ENCODE measurements around the gene EZR.

EZR gene

GRCh38 chr6:158772851-158773371 lies 46.3 kb downstream of the EZR start:
- DNase-seq: no peak

GRCh38 chr6:158772172-158772571 lies 47.0 kb downstream of the EZR start:
- DNase-seq: no peak

- no peak for DNase-seq
Observed at GRCh38 chr6:158771399-158772152, 47.6 kb downstream of the EZR start.

GRCh38 chr6:158770533-158771330 lies 48.4 kb downstream of the EZR start:
- no peak for DNase-seq

- DNase-seq: no peak
Observed at GRCh38 chr6:158769771-158770432, 49.3 kb downstream of the EZR start.

- no peak for DNase-seq
Observed at GRCh38 chr6:158769234-158769770, 49.9 kb downstream of the EZR start.

GRCh38 chr6:158768436-158768835 lies 50.7 kb downstream of the EZR start:
- DNase-seq: no peak

- no peak for DNase-seq
Observed at GRCh38 chr6:158767709-158768108, 51.5 kb downstream of the EZR start.

GRCh38 chr6:158766621-158767455 lies 52.3 kb downstream of the EZR start:
- no peak for DNase-seq

GRCh38 chr6:158765499-158766068 lies 53.6 kb downstream of the EZR start:
- no peak for DNase-seq

GRCh38 chr6:158764926-158765325 lies 54.2 kb downstream of the EZR start:
- DNase-seq: no peak

- no peak for DNase-seq
Observed at GRCh38 chr6:158764183-158764849, 54.9 kb downstream of the EZR start.

GRCh38 chr6:158763434-158764182 lies 55.6 kb downstream of the EZR start:
- DNase-seq: no peak

GRCh38 chr6:158762787-158763433 lies 56.3 kb downstream of the EZR start:
- no peak for DNase-seq

GRCh38 chr6:158761746-158762145 lies 57.4 kb downstream of the EZR start:
- DNase-seq: no peak

- DNase-seq: no peak
Observed at GRCh38 chr6:158760618-158761250, 58.4 kb downstream of the EZR start.

- no peak for DNase-seq
Observed at GRCh38 chr6:158759966-158760617, 59.1 kb downstream of the EZR start.

- no peak for DNase-seq
Observed at GRCh38 chr6:158758941-158759479, 60.2 kb downstream of the EZR start.

- DNase-seq: no peak
Observed at GRCh38 chr6:158758451-158758860, 60.7 kb downstream of the EZR start.
